Measurements from ENCODE around the gene PLXNA4.

GRCh38 chr7:132203021-132203420 lies 373.2 kb downstream of the PLXNA4 start:
- TF ChIP-seq, protein P1, sequence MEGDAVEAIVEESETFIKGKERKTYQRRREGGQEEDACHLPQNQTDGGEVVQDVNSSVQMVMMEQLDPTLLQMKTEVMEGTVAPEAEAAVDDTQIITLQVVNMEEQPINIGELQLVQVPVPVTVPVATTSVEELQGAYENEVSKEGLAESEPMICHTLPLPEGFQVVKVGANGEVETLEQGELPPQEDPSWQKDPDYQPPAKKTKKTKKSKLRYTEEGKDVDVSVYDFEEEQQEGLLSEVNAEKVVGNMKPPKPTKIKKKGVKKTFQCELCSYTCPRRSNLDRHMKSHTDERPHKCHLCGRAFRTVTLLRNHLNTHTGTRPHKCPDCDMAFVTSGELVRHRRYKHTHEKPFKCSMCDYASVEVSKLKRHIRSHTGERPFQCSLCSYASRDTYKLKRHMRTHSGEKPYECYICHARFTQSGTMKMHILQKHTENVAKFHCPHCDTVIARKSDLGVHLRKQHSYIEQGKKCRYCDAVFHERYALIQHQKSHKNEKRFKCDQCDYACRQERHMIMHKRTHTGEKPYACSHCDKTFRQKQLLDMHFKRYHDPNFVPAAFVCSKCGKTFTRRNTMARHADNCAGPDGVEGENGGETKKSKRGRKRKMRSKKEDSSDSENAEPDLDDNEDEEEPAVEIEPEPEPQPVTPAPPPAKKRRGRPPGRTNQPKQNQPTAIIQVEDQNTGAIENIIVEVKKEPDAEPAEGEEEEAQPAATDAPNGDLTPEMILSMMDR (IDR thresholded peaks at IDR 0.05), result no peak
- no peak for TF ChIP-seq POLR2A (IDR thresholded peaks at IDR 0.05)
